Mucosa of gallbladder (tissue), 1 donor: ENCODE data around the gene MAMDC2. TPM values are rescaled to one million over a fixed set of nuclear protein-coding genes. Genes with fewer than 3 reads are reported as not detected.

Source experiments
- DNase-seq: peaks from one replicate; pipeline ENCODE4 v3.0.0-alpha.2; 2020; ENCODE audit warnings: low spot score
- total RNA-seq: library from RNA; stranded (reverse); gene quantifications from one replicate; pipeline ENCODE4 v1.2.1, GENCODE V29; 2021
- donor health status: DM: no; HTN: no; CAD: no.

The MAMDC2 gene
- total RNA-seq, 1 donor from 2014 or later = 38.9 TPM

DNA sequence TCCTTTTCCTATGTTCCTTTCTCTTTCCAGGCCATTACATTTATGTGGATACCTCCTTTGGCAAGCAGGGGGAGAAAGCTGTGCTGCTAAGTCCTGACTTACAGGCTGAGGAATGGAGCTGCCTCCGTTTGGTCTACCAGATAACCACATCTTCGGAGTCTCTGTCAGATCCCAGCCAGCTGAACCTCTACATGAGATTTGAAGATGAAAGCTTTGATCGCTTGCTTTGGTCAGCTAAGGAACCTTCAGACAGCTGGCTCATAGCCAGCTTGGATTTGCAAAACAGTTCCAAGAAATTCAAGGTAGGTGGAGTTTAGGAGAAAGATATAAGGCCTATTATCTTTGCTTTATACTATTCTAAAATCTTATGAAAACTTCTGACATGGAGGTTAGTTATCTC lies 64.5 kb downstream of the MAMDC2 start:
- no peak for DNase-seq

DNA sequence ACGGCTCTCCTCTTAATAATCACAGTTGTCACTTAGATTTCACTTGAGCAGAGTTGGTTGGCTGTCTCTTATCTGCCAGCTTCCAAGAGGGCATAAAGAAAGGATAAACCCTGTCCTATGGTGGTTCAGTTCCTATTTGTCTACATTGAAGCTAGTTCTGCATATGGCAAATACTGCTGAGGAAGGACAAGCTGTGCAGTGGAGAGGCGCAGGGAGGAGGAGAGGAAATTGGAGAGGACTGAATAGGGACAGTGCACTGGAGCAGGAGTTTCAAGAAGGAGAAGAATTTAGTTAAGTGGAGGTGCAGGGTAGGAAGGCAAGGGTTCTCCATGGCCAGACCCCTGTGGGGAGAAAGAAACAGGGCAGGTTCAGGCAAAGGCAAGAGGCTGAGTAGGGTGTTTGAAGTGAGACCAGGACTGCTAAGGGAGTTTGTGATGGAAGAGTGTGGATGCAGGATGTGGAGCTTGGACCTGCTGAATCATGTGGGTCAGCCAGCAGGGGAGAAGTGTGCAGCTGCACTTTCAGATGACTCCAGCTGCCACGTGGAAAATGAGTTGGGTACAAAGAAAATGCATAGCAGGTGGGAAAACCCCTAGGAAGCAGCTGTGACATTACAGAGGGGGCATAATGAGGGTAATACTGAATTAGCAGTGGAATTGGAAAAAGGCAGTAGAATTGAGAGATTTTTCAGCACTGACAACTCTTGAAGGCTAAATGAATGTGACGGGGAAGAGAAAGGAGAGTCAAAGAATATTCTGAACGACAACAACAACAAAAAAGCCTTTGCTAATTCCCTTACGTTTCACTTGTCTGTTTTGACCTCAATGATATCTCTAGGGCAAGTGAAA lies 66.8 kb downstream of the MAMDC2 start:
- DNase-seq = no peak

DNA sequence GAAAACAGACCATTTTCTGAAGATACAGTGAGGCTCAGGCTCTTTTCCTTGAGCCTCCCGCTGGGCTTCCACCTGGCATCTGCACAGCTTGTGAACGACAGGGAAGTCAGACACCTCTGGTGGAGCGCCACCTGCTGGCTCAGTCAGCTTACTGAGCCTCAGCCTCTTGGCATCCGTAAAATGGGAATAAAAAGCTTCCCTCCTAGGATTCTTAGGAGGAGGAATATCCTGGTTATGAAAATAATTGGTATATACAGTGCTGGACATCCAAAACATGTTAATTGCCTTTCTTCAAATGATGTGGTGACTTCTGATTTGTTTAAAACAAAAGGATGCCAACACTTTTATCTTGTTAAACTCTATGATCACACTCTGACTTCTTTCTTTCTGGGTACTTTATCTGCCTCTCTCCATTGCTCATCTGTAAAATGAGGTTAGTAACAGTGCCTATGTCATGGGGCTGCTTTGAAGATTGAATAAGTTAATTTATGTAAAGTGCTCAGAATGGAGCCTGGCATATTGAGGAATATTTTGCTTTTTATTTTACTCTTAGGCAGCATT lies 67.5 kb downstream of the MAMDC2 start:
- peak; percentile 73 for DNase-seq

DNA sequence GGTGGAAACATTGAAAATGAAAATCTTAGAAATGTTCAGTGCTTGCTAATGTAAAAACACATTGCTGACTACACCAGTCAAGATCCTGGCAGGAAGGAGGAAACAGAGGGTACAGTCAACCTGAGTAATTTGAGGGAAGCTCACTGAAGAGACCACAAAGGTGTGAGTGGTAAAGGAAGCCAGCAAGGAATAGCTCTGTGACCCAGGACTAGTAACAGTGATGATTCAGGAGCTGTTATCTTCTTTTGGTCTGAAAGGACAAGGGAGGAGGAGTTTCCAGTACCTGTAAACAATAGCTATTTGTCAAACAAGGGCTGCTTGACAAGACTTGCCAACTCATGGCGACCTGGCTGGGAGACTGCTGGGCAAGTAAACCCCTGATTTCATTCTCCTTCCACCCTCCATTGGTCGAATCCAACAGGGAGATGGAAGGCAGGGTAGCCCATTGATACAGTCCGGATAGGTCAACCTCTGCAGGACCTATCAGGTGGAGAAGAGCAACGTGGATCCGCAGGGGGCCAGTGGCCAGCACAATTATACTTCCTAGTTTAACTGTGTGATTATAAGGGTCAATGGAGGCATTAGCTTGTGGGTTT lies 68.1 kb downstream of the MAMDC2 start:
- no peak for DNase-seq

DNA sequence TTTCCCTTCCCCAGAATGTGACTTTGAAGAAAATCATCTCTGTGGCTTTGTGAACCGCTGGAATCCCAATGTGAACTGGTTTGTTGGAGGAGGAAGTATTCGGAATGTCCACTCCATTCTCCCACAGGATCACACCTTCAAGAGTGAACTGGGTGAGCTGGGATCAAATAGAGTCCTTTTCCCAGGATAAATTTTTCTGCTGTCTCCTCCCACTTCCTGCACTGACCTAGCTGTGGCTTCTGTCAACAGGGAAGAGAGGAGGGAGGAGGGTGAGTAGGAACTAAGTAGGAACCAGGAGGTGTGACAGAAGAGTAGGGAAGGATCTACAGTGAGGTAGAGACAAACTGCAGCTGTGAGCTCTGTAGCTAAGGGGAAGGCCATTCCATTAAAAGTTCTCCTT lies 69.3 kb downstream of the MAMDC2 start:
- no peak for DNase-seq

DNA sequence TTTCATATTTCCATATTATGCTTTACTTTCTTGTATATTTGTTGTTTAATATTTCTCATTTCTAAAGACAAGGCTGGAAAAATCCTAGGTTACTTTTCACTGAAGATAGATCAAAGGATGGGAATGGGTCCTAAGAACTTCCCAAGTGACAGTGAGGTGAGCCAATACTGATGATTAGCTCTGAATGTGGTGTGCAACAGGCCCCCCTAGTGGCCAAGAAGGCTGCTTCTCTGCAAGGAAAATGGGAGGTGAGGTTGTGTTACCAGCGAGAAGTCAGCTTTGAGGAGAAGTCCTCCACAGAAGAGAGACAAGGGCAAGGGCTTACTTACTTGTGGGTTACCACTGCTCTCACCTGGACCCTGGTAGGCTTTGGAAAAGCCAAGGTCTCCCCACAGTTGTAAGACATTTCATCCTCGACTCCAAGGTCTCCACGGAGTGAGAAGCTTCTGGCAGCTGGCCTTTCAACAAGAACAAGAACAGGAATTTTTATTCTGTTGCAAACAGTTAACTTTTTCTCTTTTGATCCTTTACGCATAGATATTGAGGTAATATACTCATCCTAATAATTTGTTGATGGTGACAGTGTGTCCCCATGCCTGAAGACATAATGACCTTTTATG lies 69.9 kb downstream of the MAMDC2 start:
- peak; percentile 37 for DNase-seq

DNA sequence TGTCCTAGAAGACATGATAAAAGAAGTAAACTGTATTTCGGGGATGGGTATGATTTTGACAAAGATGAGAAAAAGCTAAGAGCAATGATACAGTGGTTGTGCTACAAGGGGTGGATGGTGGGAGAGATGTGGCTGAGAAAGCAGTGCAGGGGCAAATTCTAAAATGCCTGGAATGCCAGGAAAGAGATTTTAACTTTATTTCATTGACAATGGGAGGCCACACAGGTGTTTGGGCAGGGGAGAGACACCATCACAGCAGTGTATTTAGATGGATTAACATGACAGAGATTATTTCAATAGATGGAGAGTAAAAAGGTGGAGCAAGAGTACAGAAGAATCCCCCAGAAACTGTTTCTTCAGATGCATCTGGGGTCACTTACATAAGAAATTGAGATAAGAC lies 71.2 kb downstream of the MAMDC2 start:
- DNase-seq = no peak

DNA sequence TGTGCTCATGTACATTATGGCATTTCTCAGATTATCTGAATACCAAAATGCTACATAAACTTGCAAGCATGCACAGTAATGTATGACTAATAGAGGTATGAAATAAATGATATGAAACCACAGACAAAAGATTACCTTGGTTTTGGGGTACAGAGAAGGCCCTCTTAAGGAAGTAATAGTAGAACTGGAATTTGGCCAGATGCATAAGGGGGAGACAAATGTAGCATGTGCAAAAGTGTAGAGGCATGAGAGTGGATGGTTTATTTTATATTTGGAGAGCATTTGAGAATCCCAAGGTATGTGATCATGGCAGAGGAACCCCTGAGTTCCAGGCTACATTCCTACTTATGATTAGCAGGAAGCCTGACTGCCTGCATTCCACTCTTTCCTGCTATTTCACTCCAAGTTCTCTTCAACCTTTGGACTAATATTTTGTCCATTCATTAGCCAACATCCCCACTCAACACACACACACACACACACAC lies 74.2 kb downstream of the MAMDC2 start:
- DNase-seq = peak; percentile 30

DNA sequence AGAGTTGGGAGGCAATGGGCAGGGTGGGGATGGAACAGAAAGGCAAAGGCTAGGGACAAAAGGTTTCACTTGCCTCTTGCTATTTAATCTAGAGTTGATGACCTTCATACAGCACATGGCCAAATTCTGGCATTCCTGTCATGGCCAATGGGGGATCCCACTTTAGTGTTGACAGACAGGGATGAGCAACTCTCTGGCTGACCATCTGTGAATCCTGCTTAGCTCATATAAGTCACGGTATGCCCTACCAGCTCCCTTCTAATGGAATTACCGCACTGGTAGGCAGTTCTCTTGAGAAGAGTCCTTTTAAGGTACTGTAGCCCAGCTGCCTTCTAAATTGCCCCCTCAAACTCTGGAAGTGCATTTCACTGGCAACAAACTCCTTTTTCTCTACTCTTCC lies 76.1 kb downstream of the MAMDC2 start:
- DNase-seq = no peak

DNA sequence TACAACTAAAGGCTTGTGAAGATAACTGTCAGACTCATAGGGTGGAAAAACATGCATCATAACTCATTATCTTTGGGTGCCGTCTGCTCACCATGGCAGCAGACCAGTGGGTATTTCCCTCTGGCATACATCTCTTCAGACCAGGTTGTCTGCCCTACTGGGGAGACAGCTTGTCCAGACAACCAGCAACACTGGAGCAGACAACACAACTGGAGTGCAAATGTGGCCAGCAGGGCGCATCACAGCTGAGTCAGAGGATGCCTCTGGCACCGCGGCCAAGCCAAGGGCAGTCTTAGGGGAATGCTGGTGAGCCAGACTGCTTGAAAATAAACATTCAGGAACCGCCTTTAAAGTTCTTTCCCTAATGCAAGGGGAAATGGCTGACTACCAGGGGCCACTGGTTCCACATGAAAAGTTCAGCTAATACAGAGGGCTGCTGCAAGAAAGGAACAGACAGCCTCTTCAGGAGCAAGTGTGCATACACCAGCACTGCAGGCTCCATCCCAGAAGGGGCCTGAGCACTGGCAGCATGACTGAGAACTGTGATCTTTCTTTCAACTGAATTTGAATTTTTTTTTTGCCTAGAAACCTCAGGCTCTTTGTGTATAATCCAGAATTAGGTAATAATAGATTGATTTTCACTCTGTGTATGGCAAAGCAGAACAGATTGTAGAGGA lies 77.3 kb downstream of the MAMDC2 start:
- DNase-seq = peak; percentile 61

DNA sequence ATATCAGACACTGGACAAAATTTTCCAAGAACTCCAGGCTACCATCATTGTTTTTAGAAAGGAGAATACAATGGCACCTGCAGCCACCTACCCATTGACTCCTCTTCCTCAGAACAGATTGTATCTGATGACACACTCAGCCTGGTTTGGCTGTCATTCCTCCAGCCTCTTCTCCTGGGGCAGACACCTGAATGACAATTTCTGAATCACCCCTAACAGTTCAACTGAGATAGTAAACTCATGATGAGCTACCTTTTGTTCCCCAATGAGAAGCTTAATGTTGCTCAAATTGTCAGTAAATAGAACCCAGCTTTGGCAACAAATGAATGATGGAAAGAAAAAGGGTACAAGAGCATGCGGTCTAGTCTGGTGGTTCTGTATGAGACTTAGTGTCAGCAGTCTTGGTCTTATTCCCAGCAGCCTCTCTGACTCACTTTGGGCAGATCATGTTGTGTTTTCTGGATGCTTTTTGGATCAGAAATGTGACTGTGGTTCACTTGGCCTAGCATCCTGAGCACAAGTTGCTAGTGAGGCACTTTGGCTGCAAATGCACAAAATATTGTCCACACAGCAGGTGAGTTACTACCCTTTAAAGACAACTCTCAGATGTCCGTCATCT lies 78.3 kb downstream of the MAMDC2 start:
- DNase-seq = no peak

DNA sequence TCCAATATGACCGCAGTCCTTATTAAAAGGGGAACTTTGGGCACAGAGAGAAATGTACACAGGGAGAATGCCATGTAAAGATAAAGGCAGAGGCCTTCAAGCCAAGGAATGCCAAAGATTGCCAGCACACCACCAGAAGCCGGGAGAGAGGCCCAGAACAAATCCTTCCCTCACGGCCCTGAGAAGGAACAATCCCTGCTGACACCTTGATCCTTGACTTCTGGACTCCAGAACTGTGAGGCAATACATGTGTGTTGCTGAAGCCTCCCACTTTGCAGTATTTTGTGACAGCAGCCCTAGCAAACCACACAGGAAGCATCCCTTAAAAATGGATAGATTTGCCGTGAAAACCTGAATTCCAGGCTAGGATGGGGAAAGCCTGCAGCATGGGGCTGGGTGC lies 80.0 kb downstream of the MAMDC2 start:
- no peak for DNase-seq

DNA sequence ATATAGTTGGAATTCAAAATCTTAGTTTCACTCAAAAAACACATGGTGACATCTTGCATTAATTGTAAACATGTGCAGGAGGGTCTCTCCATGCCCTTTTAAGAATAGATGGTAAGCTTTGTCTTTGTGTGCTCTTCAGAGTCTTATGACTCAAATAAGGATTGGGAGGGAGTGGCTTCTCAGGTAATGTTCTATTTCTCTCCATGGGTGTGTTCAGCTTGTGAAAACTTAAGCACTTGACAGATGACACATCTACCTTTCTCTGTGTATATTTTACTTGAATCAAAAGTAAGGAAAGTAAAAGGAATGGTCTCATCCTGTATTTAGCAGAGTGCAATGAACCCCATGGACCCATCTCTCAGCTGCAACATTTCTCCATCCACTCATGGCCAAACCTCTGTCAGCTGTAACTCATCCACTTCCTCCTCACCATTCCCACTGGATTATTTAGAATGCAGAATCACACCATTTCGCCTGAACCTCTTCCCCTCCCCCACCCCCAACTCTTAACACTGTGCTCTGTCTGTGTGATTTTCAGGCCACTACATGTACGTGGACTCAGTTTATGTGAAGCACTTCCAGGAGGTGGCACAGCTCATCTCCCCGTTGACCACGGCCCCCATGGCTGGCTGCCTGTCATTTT lies 82.1 kb downstream of the MAMDC2 start:
- no peak for DNase-seq

DNA sequence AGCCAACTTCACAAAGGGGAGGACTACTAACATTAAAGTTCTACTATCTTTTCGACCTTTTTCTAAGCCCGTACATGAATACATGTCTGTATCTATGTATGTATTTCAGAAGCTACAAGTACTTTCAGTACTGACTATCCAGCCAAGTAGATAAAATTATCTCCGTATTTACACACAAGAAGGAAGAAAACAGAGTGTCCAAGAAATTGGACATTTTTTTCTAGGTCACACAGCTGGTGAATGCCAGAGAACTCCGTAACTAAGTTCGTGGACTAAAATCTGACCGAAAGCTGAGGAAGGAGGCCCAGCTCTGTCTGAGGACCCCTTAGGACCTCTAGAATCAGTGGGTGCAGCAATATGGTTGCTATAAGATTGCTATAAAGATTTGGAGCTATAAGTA lies 83.4 kb downstream of the MAMDC2 start:
- no peak for DNase-seq

DNA sequence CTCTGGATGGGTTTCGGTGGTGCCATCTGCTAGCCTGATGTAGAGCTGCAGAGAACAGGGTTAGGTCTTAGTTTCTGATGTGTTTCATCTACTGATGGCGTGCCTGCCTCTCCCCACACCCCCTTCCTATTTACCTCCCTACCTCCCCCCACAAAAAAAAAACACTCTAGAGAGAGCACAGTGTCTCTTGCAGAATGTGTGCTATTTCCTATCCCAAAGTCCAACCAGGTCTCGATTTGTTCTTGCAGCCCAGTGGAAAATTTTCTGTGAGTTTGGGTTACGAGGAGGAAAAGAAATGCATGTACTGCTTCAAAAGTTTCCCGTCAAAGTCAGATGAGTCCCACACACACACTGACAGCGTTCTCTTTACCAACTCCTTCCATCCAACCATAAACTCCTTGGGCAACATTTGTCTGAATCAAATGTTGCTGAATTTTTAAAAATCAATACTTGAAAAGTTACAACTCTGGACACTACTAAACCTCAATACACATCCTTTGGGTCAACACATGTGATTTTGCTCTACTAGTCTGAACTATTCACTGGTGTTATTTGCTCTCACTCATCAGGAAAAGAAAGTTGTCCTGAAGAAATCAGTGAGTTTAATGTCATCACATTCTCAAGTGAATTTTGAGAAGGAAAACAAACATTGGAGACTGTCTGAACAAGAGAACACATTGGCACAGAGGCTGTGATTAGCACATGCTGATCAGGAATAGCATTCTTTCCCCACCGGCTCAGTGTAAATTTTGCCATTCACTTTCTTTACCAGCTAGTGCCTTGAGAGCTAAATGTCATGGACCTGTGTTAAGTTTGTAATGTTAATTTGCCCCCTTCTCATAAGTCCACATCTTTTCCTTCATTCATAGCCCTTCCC lies 84.1 kb downstream of the MAMDC2 start:
- no peak for DNase-seq

DNA sequence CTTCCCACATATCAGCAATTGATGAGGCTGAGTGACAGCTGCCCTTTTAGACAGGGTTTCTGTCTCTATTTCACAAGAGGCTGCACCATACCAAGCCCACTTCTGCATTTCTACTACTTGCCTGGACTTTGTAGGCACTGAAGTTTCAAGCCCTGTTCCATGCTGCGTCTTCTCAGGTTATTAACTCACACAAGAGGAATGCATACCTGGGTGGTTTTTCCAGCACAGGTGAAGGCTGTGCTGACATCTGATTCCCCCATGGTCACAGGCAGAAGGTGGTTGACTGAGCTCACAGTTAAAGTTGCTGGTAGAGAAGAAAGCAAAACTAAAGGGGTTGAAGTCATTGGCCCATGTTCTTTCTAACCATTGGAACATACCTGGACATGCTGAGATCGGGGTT lies 86.6 kb downstream of the MAMDC2 start:
- DNase-seq = no peak

DNA sequence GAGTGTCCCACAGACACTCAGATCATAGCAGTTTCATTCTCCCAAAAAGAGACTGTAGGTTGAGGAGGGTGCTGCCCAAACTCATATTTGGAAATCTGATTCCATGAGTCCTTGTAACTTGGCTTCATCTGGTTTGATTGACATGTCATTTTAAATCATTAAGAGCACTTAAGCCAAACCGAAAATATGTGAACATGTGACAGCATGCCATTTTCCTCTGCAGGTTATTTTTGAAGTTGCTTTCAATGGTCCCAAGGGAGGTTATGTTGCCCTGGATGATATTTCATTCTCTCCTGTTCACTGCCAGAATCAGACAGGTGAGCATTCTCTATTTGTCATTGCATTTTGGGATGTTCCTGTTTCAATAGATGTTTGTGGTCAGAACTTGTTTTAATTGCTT lies 87.6 kb downstream of the MAMDC2 start:
- no peak for DNase-seq

DNA sequence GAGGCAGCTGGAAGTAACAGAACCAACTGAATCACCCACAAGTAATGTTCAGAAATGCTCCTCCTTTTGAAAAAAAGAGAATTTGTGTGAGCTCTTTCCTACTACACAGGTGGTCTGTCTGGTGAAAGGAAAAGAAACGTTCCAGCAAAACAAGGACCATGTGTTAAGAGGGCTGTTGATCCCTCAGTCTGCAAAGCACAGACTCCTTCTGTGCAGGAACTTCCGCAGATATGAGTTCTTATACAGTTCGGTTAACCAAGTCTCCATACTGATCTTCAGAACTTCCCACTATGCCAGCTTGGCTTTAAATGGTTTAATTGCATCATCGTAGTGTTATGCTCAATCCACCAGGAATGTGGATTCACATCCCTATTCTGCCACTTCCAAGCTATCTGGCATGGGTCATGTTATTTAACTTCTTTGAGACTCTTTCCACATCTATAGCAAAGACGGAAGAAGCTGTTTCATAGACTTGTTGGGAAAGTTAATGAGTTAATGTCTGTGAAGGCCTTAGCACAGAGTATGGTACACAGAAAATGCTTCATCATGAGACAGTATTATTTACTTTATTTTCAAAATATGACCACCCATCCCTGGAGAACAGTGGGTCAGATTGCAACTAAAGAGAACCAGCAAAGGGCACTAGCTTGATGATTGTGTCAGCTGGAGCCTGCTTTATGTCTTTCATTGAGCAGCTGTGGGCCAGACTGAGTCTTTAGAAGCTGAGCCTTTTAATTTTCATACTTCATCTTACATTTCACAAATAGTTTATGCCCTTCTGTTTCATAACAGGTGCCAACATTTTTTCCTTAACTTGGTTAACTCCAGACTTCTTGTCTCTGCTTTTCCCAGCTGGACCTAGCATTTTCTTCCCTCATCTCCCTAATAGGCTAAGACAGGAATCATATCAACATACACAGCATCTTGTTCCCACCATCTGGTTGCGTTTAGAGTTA lies 89.9 kb downstream of the MAMDC2 start:
- peak; percentile 28 for DNase-seq

DNA sequence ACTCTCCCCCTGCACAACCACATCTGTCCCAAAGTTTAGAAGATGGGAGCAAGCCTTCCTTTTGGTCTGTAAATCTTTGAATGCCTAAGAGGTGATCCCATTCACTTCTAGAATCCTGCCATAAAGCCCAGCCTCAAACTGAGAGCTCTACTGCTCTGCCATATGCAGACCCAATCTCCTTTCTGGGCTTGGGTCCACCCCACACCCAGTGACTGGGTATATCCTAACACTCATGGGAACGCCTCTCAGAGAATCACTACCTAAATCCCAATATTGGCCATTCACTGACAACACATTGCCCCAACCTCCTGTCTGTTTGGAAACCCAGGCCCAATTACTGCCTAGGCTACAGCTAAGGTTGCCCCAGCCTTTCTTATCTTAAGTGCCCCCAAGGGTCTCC lies 90.7 kb downstream of the MAMDC2 start:
- DNase-seq = no peak
